GM23248 (cell line): ENCODE measurements around the gene SMC5. TPM values are rescaled to one million over a fixed set of nuclear protein-coding genes. Genes with fewer than 3 reads are reported as not detected.
A peak's percentile ranks its signal among the peaks of the same experiment; 100 is the strongest.

Source experiments
- DNase-seq: peaks from one replicate; pipeline ENCODE4 v3.0.0-alpha.2; 2015
- H2AFZ ChIP-seq: fragments of 200-600 bp; sonication (generic); 2 replicates; pipeline ENCODE4 v1.6.1; 2016; ENCODE audit warnings: antibody characterized with exemption
- H3F3A ChIP-seq: fragments of 200-600 bp; sonication (generic); 2 replicates; pipeline ENCODE4 v1.6.1; 2016; ENCODE audit warnings: mild to moderate bottlenecking, antibody characterized with exemption, mixed run types; ENCODE audit not compliant: insufficient read depth
- H3K27ac ChIP-seq: fragments of 200-600 bp; sonication (generic); 2 replicates; pipeline ENCODE4 v1.5.1; 2016; ENCODE audit warnings: mild to moderate bottlenecking
- H3K27me3 ChIP-seq: fragments of 200-600 bp; sonication (generic); replicated peaks from 2 replicates; pipeline ENCODE4 v1.6.1; 2016; ENCODE audit warnings: mild to moderate bottlenecking; ENCODE audit not compliant: insufficient read depth
- H3K36me3 ChIP-seq: fragments of 200-600 bp; sonication (generic); 2 replicates; pipeline ENCODE4 v1.6.1; 2016; ENCODE audit warnings: low read depth, mild to moderate bottlenecking
- H3K4me1 ChIP-seq: fragments of 200-600 bp; sonication (generic); 2 replicates; pipeline ENCODE4 v1.6.1; 2016; ENCODE audit warnings: mild to moderate bottlenecking; ENCODE audit not compliant: insufficient read depth
- H3K4me2 ChIP-seq: fragments of 200-600 bp; sonication (generic); one replicate; pipeline ENCODE4 v1.6.1; 2016; ENCODE audit warnings: mild to moderate bottlenecking; ENCODE audit not compliant: unreplicated experiment
- H3K4me3 ChIP-seq: fragments of 200-600 bp; sonication (generic); 2 replicates; pipeline ENCODE4 v1.5.1; 2016; ENCODE audit warnings: mild to moderate bottlenecking
- H3K79me2 ChIP-seq: fragments of 200-600 bp; sonication (generic); 2 replicates; pipeline ENCODE4 v1.6.1; 2016; ENCODE audit warnings: mild to moderate bottlenecking; ENCODE audit not compliant: insufficient read depth
- H3K9ac ChIP-seq: fragments of 200-600 bp; sonication (generic); 2 replicates; pipeline ENCODE4 v1.6.1; 2016; ENCODE audit warnings: mild to moderate bottlenecking
- H3K9me2 ChIP-seq: fragments of 200-600 bp; sonication (generic); 2 replicates; pipeline ENCODE4 v1.6.1; 2016; ENCODE audit warnings: mixed run types, mild to moderate bottlenecking, moderate library complexity; ENCODE audit not compliant: insufficient read depth
- H3K9me3 ChIP-seq: fragments of 200-600 bp; sonication (generic); one replicate; pipeline ENCODE4 v1.6.1; 2017; ENCODE audit warnings: low read depth
- H4K20me1 ChIP-seq: fragments of 200-600 bp; sonication (generic); 2 replicates; pipeline ENCODE4 v1.6.0; 2016; ENCODE audit not compliant: insufficient read depth
- EZH2 ChIP-seq: fragments of 200-600 bp; sonication (generic); IDR thresholded peaks from 2 replicates; pipeline ENCODE4 v1.6.1; 2018; ENCODE audit warnings: antibody characterized with exemption, mild to moderate bottlenecking; ENCODE audit not compliant: insufficient read depth, poor library complexity, severe bottlenecking
- EZH2phosphoT487 ChIP-seq: fragments of 200-600 bp; sonication (generic); IDR thresholded peaks from 2 replicates; pipeline ENCODE4 v1.6.1; 2018; ENCODE audit warnings: antibody characterized with exemption, moderate library complexity, mild to moderate bottlenecking, low read depth; ENCODE audit not compliant: insufficient read depth
- WGBS, 2 experiments: methylation state at CpG; one replicate each; pipeline ENCODE4 v1.1.6; 2015 to 2017; ENCODE audit warnings: low lambda C conversion rate in 2 of 2, low coverage in 1 of 2; ENCODE audit errors: missing lambda C conversion rate in 2 of 2; 5-methylcytosine and 5-hydroxymethylcytosine counted together
- in situ Hi-C: fragments of 300-500 bp; cut with MboI; formaldehyde crosslinking; loops from 2 replicates; pipeline ENCODE4 v1.15.0; 2020
- polyA plus RNA-seq: library from polyadenylated mRNA; unstranded; fragments of >200 nt; fragmentation: Nextera tagmentation; extraction: Ambion mirVana; gene quantifications from 2 replicates; pipeline ENCODE4 v1.2.1, GENCODE V29; 2016
- small RNA-seq: library from RNA; depleted of rRNA; stranded (forward); fragments of <200 nt; gene quantifications from one replicate; pipeline ENCODE3, GENCODE V24; 2014; ENCODE audit warnings: low read depth, low replicate concordance
- total RNA-seq: library from RNA; depleted of rRNA; stranded (reverse); fragments of >200 nt; shearing (Covaris generic); gene quantifications from 2 replicates; pipeline ENCODE4 v1.2.3, GENCODE V29; 2014; rRNA removed

Gene SMC5
- total and polyA plus RNA-seq, 2 experiments from 2014 or later = 14.9 to 16.4 TPM

GRCh38 chr9:70403618-70404025 lies 144.8 kb downstream of the SMC5 start:
- Histone ChIP-seq H2AFZ (no peak overlapping the region), H3K9me2 (no peaks in the 10 kb centered on the region), H3K4me1 (peaks cover 45% of the 10 kb centered on the region), H3K79me2 (peaks cover 100% of the 10 kb centered on the region), H3K27ac (peak overlapping the region; percentile 73), H3K27me3 (no peaks in the 10 kb centered on the region), H4K20me1 (peaks cover 11% of the 10 kb centered on the region; the same call in 1 of the 2 replicates), H3K9me3 (no peaks in the 10 kb centered on the region), H3K9ac (peak overlapping the region; percentile 49), H3K4me2 (peak overlapping the region; percentile 55), H3K4me3 (peak overlapping the region; percentile 43), H3F3A (peaks cover 12% of the 10 kb centered on the region), H3K36me3 (no peaks in the 10 kb centered on the region)
- WGBS, 2 experiments = 31 to 32% methylated on average over 4 of the region's 4 CpGs
- no peak for TF ChIP-seq EZH2
- no peak for TF ChIP-seq EZH2phosphoT487
- in situ Hi-C loops = no loop called here
- DNase-seq = peak; percentile 57

DNA sequence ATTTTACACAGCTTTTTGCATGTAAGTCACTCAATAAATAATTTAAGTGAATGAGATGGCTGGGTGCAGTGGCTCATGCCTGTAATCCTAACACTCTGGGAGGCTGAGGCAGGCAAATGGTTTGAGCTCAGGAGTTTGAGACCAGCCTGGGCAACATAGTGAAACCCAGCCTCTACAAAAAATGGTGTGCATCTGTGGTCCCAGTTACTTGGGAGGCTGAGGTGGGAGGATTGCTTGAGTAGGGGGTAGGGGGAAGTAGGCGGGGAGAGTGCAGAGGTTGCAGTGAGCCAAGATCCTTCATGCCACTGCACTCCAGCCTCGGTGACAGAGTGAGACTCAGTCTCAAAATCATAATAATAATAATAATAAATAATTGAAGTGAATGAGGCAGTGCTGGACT lies 145.5 kb downstream of the SMC5 start:
- Histone ChIP-seq H3K4me2 (peak overlapping the region; percentile 55), H3K27ac (peak overlapping the region; percentile 73), H4K20me1 (peaks cover 6% of the 10 kb centered on the region; the same call in 1 of the 2 replicates), H3K9me3 (no peaks in the 10 kb centered on the region), H3F3A (peaks cover 14% of the 10 kb centered on the region), H3K4me3 (peak overlapping the region; percentile 43; the same call in 1 of the 2 replicates), H3K4me1 (peaks cover 47% of the 10 kb centered on the region), H2AFZ (no peak overlapping the region), H3K79me2 (peaks cover 98% of the 10 kb centered on the region), H3K9me2 (no peaks in the 10 kb centered on the region), H3K36me3 (no peaks in the 10 kb centered on the region), H3K27me3 (no peaks in the 10 kb centered on the region), H3K9ac (peak overlapping the region; percentile 49)
- WGBS, 2 experiments = 74 to 80% methylated on average over 2 of the region's 2 CpGs
- TF ChIP-seq EZH2 (no peak), EZH2phosphoT487 (no peak)
- in situ Hi-C loops = no loop called here
- no peak for DNase-seq

Small RNA genes lying within 50 kb of the gene (small RNA-seq; reads per million reads assigned to genes)
- gene RF00019 = not detected

Other genes with a start within 250 kb of the SMC5 start
- not detected in 2 replicates for gene MAMDC2, start 215.1 kb upstream of the SMC5 start, total RNA-seq
- 0.45 and 0.53 TPM in 2 replicates for gene MAMDC2, start 215.1 kb upstream of the SMC5 start, polyA plus RNA-seq
- 14.3 and 14.5 TPM in 2 replicates for gene KLF9, start 155.7 kb downstream of the SMC5 start, total RNA-seq
- 2.5 and 2.6 TPM in 2 replicates for gene KLF9, start 155.7 kb downstream of the SMC5 start, polyA plus RNA-seq